ENCODE measurements around the gene ITGA11. TPM values are rescaled to one million over a fixed set of nuclear protein-coding genes. Genes with fewer than 3 reads are reported as not detected.

The ITGA11 gene
- total and polyA plus RNA-seq, 2 donors (not counting 1 experiment from before 2014, with no cell fraction given) = 21.5 to 29.6 TPM

DNA sequence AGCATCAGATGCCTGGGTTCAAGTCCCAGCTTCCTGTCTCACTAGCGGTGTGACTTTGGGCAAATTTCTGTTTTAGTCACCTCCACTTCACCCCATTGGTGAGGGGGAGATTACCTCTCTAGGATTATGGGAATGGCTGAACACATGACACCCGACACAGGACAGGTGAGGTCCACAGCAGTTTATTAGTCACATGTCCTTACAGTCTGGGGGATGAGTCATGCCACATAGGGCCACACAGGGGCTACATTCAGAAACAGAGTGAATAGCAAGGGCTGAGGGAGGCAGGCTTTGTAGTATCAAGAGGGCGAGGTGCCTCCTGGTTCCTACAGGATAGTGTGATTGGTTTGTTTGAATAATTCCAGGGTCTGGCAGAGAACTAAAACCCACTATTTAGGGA, 15.2 kb upstream of the ITGA11 start:
- Histone ChIP-seq H3K4me3 (replicated peaks in 1 of 4; ENCODE audit: control extremely low read depth in 1 of 4, insufficient read depth in 1 of 4, low read depth in 3 of 4, low read length in 4 of 4) (no peak overlapping the region), H3K36me3 (ENCODE audit: control insufficient read depth, insufficient read depth, low read length) (no peaks in the 10 kb centered on the region), H2AFZ (ENCODE audit: low read length) (no peak overlapping the region), H3K27me3 (ENCODE audit: control insufficient read depth, insufficient read depth, low read length) (peaks cover 21% of the 10 kb centered on the region), H3K9ac (ENCODE audit: insufficient read depth, low read length) (no peak overlapping the region), H3K79me2 (ENCODE audit: control insufficient read depth, insufficient read depth, low read length) (no peaks in the 10 kb centered on the region), H3K4me2 (ENCODE audit: extremely low read depth, insufficient read depth, low read length) (no peak overlapping the region), H3K4me1 (ENCODE audit: control insufficient read depth, extremely low read depth, insufficient read depth, low read length) (no peaks in the 10 kb centered on the region), H4K20me1 (ENCODE audit: control insufficient read depth, extremely low read depth, insufficient read depth, low read length) (no peaks in the 10 kb centered on the region), H3K9me3 (ENCODE audit: control insufficient read depth, insufficient read depth, low read depth, low read length) (no peaks in the 10 kb centered on the region), H3K27ac (ENCODE audit: insufficient read depth, low read length) (no peak overlapping the region)
- TF ChIP-seq, protein P1, sequence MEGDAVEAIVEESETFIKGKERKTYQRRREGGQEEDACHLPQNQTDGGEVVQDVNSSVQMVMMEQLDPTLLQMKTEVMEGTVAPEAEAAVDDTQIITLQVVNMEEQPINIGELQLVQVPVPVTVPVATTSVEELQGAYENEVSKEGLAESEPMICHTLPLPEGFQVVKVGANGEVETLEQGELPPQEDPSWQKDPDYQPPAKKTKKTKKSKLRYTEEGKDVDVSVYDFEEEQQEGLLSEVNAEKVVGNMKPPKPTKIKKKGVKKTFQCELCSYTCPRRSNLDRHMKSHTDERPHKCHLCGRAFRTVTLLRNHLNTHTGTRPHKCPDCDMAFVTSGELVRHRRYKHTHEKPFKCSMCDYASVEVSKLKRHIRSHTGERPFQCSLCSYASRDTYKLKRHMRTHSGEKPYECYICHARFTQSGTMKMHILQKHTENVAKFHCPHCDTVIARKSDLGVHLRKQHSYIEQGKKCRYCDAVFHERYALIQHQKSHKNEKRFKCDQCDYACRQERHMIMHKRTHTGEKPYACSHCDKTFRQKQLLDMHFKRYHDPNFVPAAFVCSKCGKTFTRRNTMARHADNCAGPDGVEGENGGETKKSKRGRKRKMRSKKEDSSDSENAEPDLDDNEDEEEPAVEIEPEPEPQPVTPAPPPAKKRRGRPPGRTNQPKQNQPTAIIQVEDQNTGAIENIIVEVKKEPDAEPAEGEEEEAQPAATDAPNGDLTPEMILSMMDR (conservative IDR thresholded peaks at IDR 0.05 in 1 of 2, IDR thresholded peaks at IDR 0.05 in 1 of 2; ENCODE audit: low read depth in 1 of 2, low read length in 2 of 2) = no peak
- no peak for DNase-seq (ENCODE audit: low read depth in 2 of 2)

DNA sequence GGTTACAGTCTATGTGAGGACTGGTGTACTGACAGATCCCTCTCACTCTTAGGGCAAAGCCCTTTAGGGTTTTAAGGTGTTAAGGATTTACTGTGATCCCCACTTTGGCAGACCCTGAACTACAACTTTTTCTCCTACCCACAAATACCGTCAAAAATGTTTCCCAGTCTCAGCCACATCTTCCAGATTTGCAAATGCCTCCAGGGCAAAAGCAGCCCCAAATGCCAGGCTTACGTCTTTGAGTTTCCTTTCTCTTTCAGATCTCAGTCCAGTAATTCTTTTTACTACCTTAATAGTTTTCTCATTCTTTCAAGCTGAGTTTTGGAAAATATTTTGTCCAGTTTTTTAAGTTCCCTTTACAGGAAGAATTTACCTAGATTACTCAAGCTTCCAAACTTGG, 13.4 kb upstream of the ITGA11 start:
- TF ChIP-seq, protein P1 (conservative IDR thresholded peaks at IDR 0.05 in 1 of 2, IDR thresholded peaks at IDR 0.05 in 1 of 2; ENCODE audit: low read depth in 1 of 2, low read length in 2 of 2) = no peak
- no peak for TF ChIP-seq EZH2 (IDR thresholded peaks at IDR 0.05; ENCODE audit: low read length, missing control alignments)
- H3K36me3 ChIP-seq (ENCODE audit: control insufficient read depth, insufficient read depth, low read length) = no peaks in the 10 kb centered on the region
- DNase-seq (ENCODE audit: low read depth in 2 of 2) = no peak

DNA sequence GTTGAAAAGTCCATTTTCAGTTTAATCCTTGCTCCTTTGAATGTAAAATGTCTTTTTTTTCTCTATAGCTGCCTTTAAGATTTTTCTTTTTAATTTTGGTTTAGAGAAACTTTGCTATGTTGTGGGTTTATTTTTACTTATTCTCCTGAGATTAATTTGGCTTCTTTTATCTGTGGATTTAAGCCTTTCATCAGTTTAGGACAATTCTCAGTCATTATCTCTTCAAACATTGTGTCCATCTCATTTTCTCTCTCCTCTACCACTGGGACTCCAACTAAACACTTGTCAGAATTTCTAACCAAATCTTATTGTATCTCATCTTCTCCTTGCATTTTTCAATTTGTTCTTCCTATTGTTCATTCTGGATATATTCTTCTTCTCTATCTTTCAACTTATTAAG, 12.4 kb upstream of the ITGA11 start:
- H3K9ac ChIP-seq (ENCODE audit: insufficient read depth, low read length) = no peak overlapping the region
- no peak overlapping the region for H2AFZ ChIP-seq (ENCODE audit: low read length)
- no peaks in the 10 kb centered on the region for H3K36me3 ChIP-seq (ENCODE audit: control insufficient read depth, insufficient read depth, low read length)
- no peaks in the 10 kb centered on the region for H3K9me3 ChIP-seq (ENCODE audit: control insufficient read depth, insufficient read depth, low read depth, low read length)
- H3K4me3 ChIP-seq (replicated peaks in 1 of 4; ENCODE audit: control extremely low read depth in 1 of 4, insufficient read depth in 1 of 4, low read depth in 3 of 4, low read length in 4 of 4) = no peak overlapping the region
- H3K27me3 ChIP-seq (ENCODE audit: control insufficient read depth, insufficient read depth, low read length) = peaks cover 11% of the 10 kb centered on the region
- no peak overlapping the region for H3K4me2 ChIP-seq (ENCODE audit: extremely low read depth, insufficient read depth, low read length)
- no peaks in the 10 kb centered on the region for H4K20me1 ChIP-seq (ENCODE audit: control insufficient read depth, extremely low read depth, insufficient read depth, low read length)
- H3K27ac ChIP-seq (ENCODE audit: insufficient read depth, low read length) = no peak overlapping the region
- DNase-seq (ENCODE audit: low read depth in 2 of 2) = no peak
- TF ChIP-seq, protein P1 (conservative IDR thresholded peaks at IDR 0.05 in 1 of 2, IDR thresholded peaks at IDR 0.05 in 1 of 2; ENCODE audit: low read depth in 1 of 2, low read length in 2 of 2) = no peak
- no peak for TF ChIP-seq EZH2 (IDR thresholded peaks at IDR 0.05; ENCODE audit: low read length, missing control alignments)
- H3K79me2 ChIP-seq (ENCODE audit: control insufficient read depth, insufficient read depth, low read length) = no peaks in the 10 kb centered on the region
- H3K4me1 ChIP-seq (ENCODE audit: control insufficient read depth, extremely low read depth, insufficient read depth, low read length) = peaks cover 5% of the 10 kb centered on the region

More for the DNA sequence above, 13.4 kb upstream of the ITGA11 start:
- Histone ChIP-seq H3K9ac (ENCODE audit: insufficient read depth, low read length) (no peak overlapping the region), H3K4me2 (ENCODE audit: extremely low read depth, insufficient read depth, low read length) (no peak overlapping the region), H4K20me1 (ENCODE audit: control insufficient read depth, extremely low read depth, insufficient read depth, low read length) (no peaks in the 10 kb centered on the region), H2AFZ (ENCODE audit: low read length) (no peak overlapping the region), H3K9me3 (ENCODE audit: control insufficient read depth, insufficient read depth, low read depth, low read length) (no peaks in the 10 kb centered on the region), H3K27ac (ENCODE audit: insufficient read depth, low read length) (no peak overlapping the region), H3K27me3 (ENCODE audit: control insufficient read depth, insufficient read depth, low read length) (peaks cover 18% of the 10 kb centered on the region), H3K4me1 (ENCODE audit: control insufficient read depth, extremely low read depth, insufficient read depth, low read length) (peaks cover 5% of the 10 kb centered on the region), H3K79me2 (ENCODE audit: control insufficient read depth, insufficient read depth, low read length) (no peaks in the 10 kb centered on the region), H3K4me3 (replicated peaks in 1 of 4; ENCODE audit: control extremely low read depth in 1 of 4, insufficient read depth in 1 of 4, low read depth in 3 of 4, low read length in 4 of 4) (no peak overlapping the region)

All from fibroblast of lung (primary cell).